IPS-20b (cell line): Measurements from ENCODE around the gene CACNA1C.

Source experiments
- H3K27ac ChIP-seq: one replicate; pipeline ENCODE4 v1.5.1; 2013; ENCODE audit warnings: low read length
- H3K27me3 ChIP-seq: 2 replicates; pipeline ENCODE4 v1.6.1; 2013; ENCODE audit warnings: mild to moderate bottlenecking, low read length, inconsistent platforms; ENCODE audit not compliant: insufficient read depth
- H3K36me3 ChIP-seq: 2 replicates; pipeline ENCODE4 v1.6.1; 2013; ENCODE audit warnings: low read depth, mild to moderate bottlenecking, inconsistent platforms, low read length, moderate library complexity; ENCODE audit not compliant: insufficient read depth
- H3K4me1 ChIP-seq: 2 replicates; pipeline ENCODE4 v1.6.1; 2013; ENCODE audit warnings: mild to moderate bottlenecking, control low read depth, inconsistent platforms, low read length, moderate library complexity; ENCODE audit not compliant: insufficient read depth
- H3K4me3 ChIP-seq: 2 replicates; pipeline ENCODE4 v1.5.1; 2013; ENCODE audit warnings: mild to moderate bottlenecking, low read length, inconsistent platforms
- H3K9ac ChIP-seq: 2 replicates; pipeline ENCODE4 v1.6.1; 2013; ENCODE audit warnings: low read depth, mild to moderate bottlenecking, inconsistent platforms, low read length, moderate library complexity
- H3K9me3 ChIP-seq: 2 replicates; pipeline ENCODE4 v1.6.1; 2013; ENCODE audit warnings: mild to moderate bottlenecking, low read depth, low read length, inconsistent platforms; ENCODE audit not compliant: insufficient read depth

CACNA1C gene

DNA sequence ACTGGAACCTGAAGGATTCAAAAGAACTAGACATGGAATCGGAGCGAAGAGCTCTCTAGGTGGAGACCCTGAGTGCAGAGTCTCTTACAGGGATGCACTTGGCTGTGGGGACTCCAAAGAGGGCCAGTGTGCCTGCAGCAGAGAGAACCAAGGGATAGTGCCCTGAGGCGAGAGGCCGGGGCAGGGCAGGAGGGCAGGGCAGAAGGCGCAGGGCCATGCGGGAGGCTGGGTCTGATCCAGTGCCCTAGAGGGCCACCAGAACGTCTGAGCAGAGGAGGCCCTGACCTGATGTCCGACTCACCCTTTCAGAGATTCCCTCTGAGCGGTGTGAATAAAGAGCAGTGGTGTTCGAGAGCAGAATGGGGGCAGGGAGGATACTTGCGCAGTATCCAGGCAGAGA lies 536.6 kb downstream of the CACNA1C start:
- Histone ChIP-seq H3K27me3 (peaks cover 24% of the 10 kb centered on the region), H3K36me3 (no peaks in the 10 kb centered on the region), H3K27ac (no peak overlapping the region), H3K4me3 (no peak overlapping the region), H3K4me1 (peaks cover 9% of the 10 kb centered on the region; the same call in 1 of the 2 replicates), H3K9me3 (peaks cover 9% of the 10 kb centered on the region; the same call in 1 of the 2 replicates), H3K9ac (no peak overlapping the region)

- Histone ChIP-seq H3K9me3 (peaks cover 17% of the 10 kb centered on the region; the same call in 1 of the 2 replicates), H3K36me3 (no peaks in the 10 kb centered on the region), H3K27ac (no peak overlapping the region), H3K4me1 (no peaks in the 10 kb centered on the region), H3K9ac (no peak overlapping the region), H3K4me3 (no peak overlapping the region), H3K27me3 (no peaks in the 10 kb centered on the region)
These were observed 540.3 kb downstream of the CACNA1C start for GRCh38 chr12:2593045-2593444.

GRCh38 chr12:2596441-2596840 lies 543.7 kb downstream of the CACNA1C start:
- Histone ChIP-seq H3K9ac (no peak overlapping the region), H3K4me1 (no peaks in the 10 kb centered on the region), H3K36me3 (no peaks in the 10 kb centered on the region), H3K9me3 (peaks cover 17% of the 10 kb centered on the region; the same call in 1 of the 2 replicates), H3K27me3 (no peaks in the 10 kb centered on the region), H3K4me3 (no peak overlapping the region), H3K27ac (no peak overlapping the region)

DNA sequence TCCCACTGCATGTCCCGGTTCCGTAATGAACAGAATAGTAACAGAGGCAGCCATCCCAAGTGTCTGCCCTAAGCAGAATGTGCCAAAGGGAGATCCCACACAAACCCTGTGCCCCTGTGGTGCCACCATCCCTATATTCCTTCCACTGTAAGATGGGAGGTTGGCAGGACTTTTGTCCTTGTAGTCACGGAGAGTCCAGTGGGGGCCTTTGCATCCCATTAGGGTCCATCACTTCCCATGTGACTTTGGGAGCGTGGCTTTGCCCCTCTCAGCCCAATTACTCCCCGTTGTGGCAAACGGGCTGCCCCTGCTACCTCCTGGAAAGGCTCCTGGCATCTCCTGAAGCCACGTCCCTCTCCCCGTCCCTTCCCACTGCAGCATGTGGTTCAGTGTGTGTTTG lies 552.5 kb downstream of the CACNA1C start:
- Histone ChIP-seq H3K4me3 (no peak overlapping the region), H3K4me1 (peaks cover 10% of the 10 kb centered on the region; the same call in 1 of the 2 replicates), H3K9me3 (no peaks in the 10 kb centered on the region), H3K27ac (no peak overlapping the region), H3K36me3 (no peaks in the 10 kb centered on the region), H3K9ac (no peak overlapping the region), H3K27me3 (no peaks in the 10 kb centered on the region)

- Histone ChIP-seq H3K9me3 (no peaks in the 10 kb centered on the region), H3K27ac (no peak overlapping the region), H3K9ac (no peak overlapping the region; the same call in 1 of the 2 replicates), H3K27me3 (no peaks in the 10 kb centered on the region), H3K4me1 (peaks cover 10% of the 10 kb centered on the region; the same call in 1 of the 2 replicates), H3K4me3 (no peak overlapping the region), H3K36me3 (no peaks in the 10 kb centered on the region)
These were observed 553.6 kb downstream of the CACNA1C start for GRCh38 chr12:2606186-2606910.

DNA sequence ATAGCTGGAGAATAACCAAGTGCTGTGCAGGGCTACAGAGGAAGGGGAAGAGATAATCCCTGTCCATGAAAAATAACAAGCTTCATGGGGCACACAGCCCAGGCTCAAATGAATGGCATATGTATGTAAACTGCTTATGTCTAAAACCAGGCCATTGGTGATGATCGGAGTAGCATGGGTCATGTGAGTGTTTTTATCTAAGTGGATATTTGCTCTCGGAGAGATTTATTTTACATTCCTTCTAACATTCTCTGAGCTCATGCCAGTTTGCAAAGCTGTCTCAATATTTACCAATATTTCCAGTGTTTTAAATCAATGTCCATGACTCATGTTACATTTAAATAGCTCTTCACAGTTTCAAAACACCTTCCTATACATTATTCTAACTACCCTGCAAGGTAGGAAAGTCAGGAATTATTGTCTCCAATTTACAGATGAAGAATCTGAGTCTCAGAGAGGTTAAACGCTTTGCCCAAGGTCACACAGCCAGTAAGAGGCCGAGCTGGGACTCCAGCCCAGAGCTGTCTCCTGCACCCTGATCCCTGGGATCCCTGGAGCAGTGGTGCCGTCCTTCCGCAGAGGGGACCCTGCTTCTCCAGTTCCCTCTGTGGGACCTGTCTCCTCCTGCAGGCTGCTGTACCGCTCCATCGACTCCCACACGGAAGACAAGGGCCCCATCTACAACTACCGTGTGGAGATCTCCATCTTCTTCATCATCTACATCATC lies 555.3 kb downstream of the CACNA1C start:
- Histone ChIP-seq H3K36me3 (no peaks in the 10 kb centered on the region), H3K4me3 (no peak overlapping the region), H3K9ac (no peak overlapping the region), H3K27me3 (no peaks in the 10 kb centered on the region), H3K9me3 (no peaks in the 10 kb centered on the region), H3K27ac (no peak overlapping the region), H3K4me1 (peaks cover 6% of the 10 kb centered on the region; the same call in 1 of the 2 replicates)

- Histone ChIP-seq H3K9me3 (no peaks in the 10 kb centered on the region), H3K36me3 (no peaks in the 10 kb centered on the region), H3K9ac (no peak overlapping the region), H3K4me1 (peaks cover 1% of the 10 kb centered on the region; the same call in 1 of the 2 replicates), H3K27ac (no peak overlapping the region), H3K27me3 (no peaks in the 10 kb centered on the region), H3K4me3 (no peak overlapping the region)
These were observed 555.8 kb downstream of the CACNA1C start for GRCh38 chr12:2608608-2608945.

DNA sequence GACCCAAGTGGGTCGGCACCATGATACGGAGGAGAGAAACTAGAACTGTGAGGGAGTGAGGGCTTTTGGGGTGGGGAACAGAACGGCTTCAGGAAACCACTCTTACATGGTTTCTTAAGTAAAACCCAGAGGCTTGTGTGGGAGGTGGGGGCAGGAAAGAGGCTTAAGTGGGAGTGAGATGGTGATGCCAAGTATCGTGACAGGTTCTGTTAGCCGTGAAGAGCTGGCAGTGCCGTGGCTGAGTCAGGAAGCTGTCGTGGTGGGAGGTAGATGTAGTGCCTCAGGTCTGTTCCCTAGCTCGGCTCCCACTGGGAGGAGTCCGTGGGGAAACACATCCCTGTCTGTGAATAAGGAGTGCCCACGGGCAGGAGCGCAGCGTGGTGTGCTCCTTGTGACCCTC lies 556.2 kb downstream of the CACNA1C start:
- no peaks in the 10 kb centered on the region for H3K27me3 ChIP-seq
- no peak overlapping the region for H3K27ac ChIP-seq
- no peak overlapping the region for H3K9ac ChIP-seq
- H3K4me1 ChIP-seq, result no peaks in the 10 kb centered on the region
- H3K4me3 ChIP-seq, result no peak overlapping the region
- no peaks in the 10 kb centered on the region for H3K36me3 ChIP-seq
- H3K9me3 ChIP-seq, result no peaks in the 10 kb centered on the region

DNA sequence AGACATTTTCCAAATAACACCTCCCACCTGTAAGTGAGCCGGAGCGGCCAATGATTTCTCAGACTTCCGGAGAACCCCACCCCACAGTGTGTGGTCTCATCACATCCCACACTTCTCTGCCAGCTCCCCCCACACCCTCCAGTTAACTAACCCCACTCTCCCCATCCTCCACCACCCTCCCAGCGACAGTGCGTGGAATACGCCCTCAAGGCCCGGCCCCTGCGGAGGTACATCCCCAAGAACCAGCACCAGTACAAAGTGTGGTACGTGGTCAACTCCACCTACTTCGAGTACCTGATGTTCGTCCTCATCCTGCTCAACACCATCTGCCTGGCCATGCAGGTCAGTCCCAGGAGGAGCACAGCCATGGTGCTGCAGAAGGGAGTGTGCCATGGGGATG lies 557.6 kb downstream of the CACNA1C start:
- Histone ChIP-seq H3K9me3 (no peaks in the 10 kb centered on the region), H3K27me3 (no peaks in the 10 kb centered on the region)

DNA sequence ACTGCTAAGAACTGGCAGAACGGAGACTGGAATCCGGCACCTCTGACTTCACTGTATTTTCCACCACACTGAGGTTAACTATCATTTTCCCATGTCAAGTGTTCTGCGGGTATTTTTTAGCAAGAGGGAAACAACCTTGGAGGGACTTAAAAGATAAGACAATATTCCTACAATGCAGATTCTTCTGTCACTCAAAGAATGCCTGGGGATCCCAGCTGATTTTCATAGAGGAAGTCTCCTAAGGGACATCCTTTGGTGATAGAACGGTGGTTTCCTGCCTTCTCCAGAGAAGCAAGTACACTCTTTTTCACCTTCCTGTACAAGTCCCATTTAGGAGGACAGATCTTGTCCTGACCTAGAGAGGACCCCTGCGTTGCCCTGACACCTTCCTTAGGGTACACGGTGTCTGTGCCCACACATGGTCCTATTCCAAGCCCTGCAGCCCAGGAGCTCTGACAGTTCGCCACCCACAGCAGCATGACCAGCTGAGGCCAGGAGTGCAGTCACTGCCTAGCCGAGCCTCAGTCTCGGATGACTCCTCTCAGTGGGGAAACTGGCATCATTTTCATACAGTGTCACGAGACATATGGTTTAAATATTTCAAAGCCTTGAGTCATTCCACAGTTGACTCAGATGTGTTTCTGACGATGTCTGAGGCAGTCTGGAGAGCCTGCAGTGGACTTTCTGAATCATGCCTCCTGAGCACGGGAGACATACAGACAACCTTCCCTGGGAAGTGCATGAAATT lies 560.7 kb downstream of the CACNA1C start:
- Histone ChIP-seq H3K27me3 (no peaks in the 10 kb centered on the region), H3K4me3 (no peak overlapping the region), H3K9ac (no peak overlapping the region), H3K27ac (no peak overlapping the region), H3K36me3 (no peaks in the 10 kb centered on the region), H3K4me1 (no peaks in the 10 kb centered on the region), H3K9me3 (no peaks in the 10 kb centered on the region)

More for the DNA sequence above, 557.6 kb downstream of the CACNA1C start:
- no peak overlapping the region for H3K27ac ChIP-seq
- H3K9ac ChIP-seq, result no peak overlapping the region
- no peak overlapping the region for H3K4me3 ChIP-seq
- no peaks in the 10 kb centered on the region for H3K36me3 ChIP-seq
- H3K4me1 ChIP-seq, result no peaks in the 10 kb centered on the region

DNA sequence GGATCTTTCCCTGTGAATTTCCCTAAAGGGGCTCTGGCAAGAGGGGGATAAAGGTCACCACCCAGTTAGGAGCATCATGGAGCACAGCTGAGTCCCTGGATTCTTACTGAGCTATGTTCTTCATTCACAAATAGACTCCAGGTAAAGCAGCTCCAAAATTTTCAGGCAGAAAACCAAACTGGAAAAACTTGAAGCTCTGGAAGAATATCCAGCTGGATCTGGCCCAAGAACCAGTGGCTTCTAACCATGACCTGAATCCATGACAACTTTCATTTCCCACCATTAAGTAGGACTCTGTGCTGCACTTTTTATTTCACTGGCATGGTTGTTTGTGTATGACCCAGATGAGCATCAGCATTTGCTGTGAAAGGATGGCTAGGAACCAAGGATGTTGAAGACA lies 561.6 kb downstream of the CACNA1C start:
- Histone ChIP-seq H3K9me3 (no peaks in the 10 kb centered on the region), H3K27me3 (no peaks in the 10 kb centered on the region), H3K4me1 (no peaks in the 10 kb centered on the region), H3K4me3 (no peak overlapping the region), H3K36me3 (no peaks in the 10 kb centered on the region), H3K27ac (no peak overlapping the region), H3K9ac (no peak overlapping the region)
